SK-N-MC (cell line): Measurements from ENCODE around the gene KLK2.

Source experiments
- DNase-seq: peaks from one replicate; pipeline ENCODE4 v3.0.0-alpha.2; 2011; ENCODE audit warnings: low read depth, low spot score
- H3K27ac ChIP-seq: fragments of 200-600 bp; sonication (generic); 2 replicates; pipeline ENCODE4 v1.5.1; 2016; ENCODE audit warnings: mixed run types
- H3K36me3 ChIP-seq: fragments of 200-600 bp; sonication (generic); 2 replicates; pipeline ENCODE4 v1.6.1; 2017; ENCODE audit warnings: antibody characterized with exemption, low read length, mixed read lengths; ENCODE audit not compliant: insufficient read depth
- H3K4me3 ChIP-seq: fragments of 200-600 bp; sonication (generic); 2 replicates; pipeline ENCODE4 v1.5.1; 2016
- H3K9ac ChIP-seq: fragments of 200-600 bp; sonication (generic); 2 replicates; pipeline ENCODE4 v1.8.0; 2017; ENCODE audit warnings: mixed run types, mixed read lengths; ENCODE audit not compliant: insufficient read length
- H3K9me3 ChIP-seq: fragments of 200-600 bp; sonication (generic); 2 replicates; pipeline ENCODE4 v1.6.1; 2017; ENCODE audit warnings: low read depth, mild to moderate bottlenecking, antibody characterized with exemption, low read length, moderate library complexity, mixed read lengths
- EZH2 ChIP-seq: fragments of 200-600 bp; sonication (generic); IDR thresholded peaks from one replicate; pipeline ENCODE4 v1.6.1; 2017; ENCODE audit warnings: antibody characterized with exemption
- FOXP2 ChIP-seq: optimal IDR thresholded peaks from 2 replicates; pipeline ENCODE3; 2011; ENCODE audit warnings: mild to moderate bottlenecking, moderate library complexity; ENCODE audit not compliant: insufficient read depth; ENCODE audit errors: extremely low read length, control extremely low read depth
- POLR2AphosphoS5 ChIP-seq: IDR thresholded peaks from 2 replicates; pipeline ENCODE4 v1.6.1; 2012; ENCODE audit warnings: mild to moderate bottlenecking, low read depth, low read length, borderline replicate concordance

The KLK2 gene

DNA sequence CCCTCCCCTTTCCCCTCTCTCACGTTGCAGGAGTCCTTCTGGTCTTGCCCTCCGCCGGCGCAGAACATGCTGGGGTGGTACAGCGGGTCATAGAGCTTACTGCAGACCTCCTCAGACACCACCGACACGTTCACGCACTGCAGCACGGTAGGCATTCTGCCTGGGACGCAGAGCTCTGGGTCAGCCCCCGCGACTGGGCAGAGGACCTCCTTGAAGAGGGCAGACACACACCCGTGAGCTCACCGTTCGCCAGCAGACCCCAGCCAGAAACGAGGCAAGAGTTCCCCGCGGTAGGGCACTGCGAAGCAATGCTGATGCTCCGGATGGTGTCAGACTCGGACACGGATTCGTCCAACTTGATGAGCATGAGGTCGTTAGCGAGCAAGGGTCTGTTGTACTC lies 35.1 kb downstream of the KLK2 start:
- Histone ChIP-seq H3K9me3 (no peaks in the 10 kb centered on the region), H3K4me3 (no peak overlapping the region), H3K9ac (no peak overlapping the region), H3K27ac (no peak overlapping the region), H3K36me3 (no peaks in the 10 kb centered on the region)
- no peak for DNase-seq
- no peak for TF ChIP-seq EZH2
- no peak for TF ChIP-seq POLR2AphosphoS5
- TF ChIP-seq FOXP2, result no peak

DNA sequence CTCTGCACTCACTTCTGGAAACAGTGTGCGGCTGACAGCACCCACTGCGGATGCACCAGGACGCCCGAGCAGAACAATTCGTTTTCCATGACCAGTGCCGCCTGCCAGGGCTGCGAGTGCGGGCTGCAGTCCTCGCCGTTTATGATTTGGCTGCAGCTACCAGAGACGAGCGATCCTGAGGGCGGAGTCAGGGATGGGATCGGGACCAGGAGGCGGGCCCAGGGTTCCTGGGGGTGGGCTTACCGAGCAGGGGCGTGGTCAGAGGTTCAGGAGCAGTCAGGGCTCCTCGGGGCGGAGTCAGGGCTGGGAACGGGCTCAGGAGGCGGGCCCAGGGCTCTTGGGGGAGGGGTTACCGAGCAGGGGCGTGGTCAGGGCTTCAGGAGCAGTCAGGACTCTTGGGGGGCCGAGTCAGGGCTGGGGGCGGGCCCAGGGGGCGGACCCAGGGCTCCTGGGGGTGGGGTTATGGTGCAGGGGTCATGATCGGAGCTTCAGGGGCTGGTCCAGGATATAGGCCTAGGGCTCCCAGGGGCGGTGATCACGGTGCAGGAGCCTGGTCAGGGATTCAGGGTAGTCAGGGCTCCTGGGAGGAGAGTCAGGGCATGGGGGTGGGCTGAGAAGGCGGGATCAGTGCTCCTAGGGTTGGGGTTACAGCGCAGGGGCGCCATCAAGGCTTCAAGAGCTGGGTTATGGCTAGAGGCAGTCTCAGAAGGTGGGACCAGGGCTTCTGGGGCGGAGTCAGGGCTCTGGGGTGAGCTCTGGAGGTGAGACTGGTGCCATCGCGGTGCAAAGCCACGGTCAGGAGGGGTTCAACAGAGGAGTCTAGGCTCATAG lies 36.2 kb downstream of the KLK2 start:
- no peak overlapping the region for H3K9ac ChIP-seq

DNA sequence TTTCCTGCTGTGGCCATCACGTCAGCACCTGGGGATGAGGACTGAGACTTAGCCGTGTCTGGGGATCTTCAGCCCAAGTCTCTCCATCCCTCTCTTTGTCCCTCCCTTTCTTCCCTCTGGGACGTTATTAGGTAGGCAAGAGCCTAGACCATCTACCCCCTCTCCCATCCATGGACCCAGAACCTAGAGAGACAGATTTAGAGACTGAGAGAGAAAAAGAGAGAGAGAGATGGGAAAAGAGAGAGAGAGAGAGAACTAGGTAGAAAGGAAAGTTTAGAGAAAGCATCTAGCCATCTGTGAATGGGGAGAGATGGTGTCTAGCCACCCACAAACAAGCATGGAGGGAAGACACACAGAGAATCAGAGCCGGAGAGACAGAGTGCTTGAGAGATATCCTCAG lies 37.5 kb downstream of the KLK2 start:
- no peak overlapping the region for H3K27ac ChIP-seq
- TF ChIP-seq POLR2AphosphoS5 (no peak), EZH2 (no peak), FOXP2 (no peak)
- H3K36me3 ChIP-seq, result no peaks in the 10 kb centered on the region

More for the DNA sequence above, 36.2 kb downstream of the KLK2 start:
- H3K4me3 ChIP-seq, result peak overlapping the region; percentile 55
- TF ChIP-seq FOXP2 (no peak), POLR2AphosphoS5 (no peak), EZH2 (no peak)
- H3K9me3 ChIP-seq, result no peaks in the 10 kb centered on the region
- DNase-seq, result no peak
- H3K36me3 ChIP-seq, result no peaks in the 10 kb centered on the region
- no peak overlapping the region for H3K27ac ChIP-seq

DNA sequence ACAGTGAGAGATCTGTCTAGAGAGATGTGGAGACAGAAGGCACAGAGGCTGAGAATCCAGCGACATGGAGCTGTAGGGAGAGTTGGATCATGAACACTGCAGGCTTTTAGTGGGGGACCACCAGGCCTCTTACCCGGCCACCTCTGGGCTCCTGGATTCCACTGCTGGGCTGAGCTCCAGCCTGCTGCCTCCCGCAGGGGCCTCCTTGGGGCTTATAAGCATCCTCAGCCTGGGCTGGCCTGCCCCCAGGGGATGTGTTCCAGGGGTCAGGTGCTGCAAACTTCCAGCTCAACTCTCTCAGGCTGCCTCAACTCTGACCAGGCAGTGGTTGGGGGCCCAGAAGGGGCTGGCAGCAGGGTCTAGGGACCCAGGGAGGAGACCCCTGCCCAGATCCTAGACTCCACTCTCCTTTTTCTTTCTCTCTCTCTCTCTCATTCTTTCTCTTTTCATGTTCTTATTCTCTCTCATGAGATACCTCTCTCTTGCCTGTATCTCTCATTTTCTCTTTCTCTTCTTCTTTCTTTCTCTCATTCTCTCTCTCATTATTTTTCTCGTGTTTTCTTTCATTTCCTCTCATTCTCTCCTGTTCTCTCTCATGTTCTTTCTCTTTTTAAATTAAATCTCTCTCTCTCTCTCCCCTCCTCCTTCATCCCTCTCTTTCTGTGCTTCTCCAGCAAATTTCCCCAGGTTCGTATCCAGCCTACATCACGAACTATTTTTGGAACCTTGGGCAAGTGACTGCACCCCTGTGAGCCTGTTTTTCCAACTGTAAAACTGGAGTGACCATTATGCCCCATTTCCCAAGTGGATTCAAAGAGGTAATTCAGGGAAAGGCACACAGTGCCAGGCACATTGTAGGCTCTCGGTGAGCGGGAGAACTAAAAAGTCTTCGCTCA lies 38.2 kb downstream of the KLK2 start, which contains the start of gene KLK4:
KLK4 (minus strand) TSS at position 190 of the 896 bp plus-strand sequence. CDS start 657 bp downstream, outside the sequence.
- DNase-seq, result no peak
- H3K36me3 ChIP-seq, result no peaks in the 10 kb centered on the region
- no peak for TF ChIP-seq FOXP2
- TF ChIP-seq POLR2AphosphoS5, result no peak
- TF ChIP-seq EZH2, result no peak
- no peak within 1 kb of the TSS for H3K9ac ChIP-seq
- no peak within 1 kb of the TSS for H3K4me3 ChIP-seq
- H3K9me3 ChIP-seq, result no peaks in the 10 kb centered on the region
- no peak within 1 kb of the TSS for H3K27ac ChIP-seq

More for the DNA sequence above, 37.5 kb downstream of the KLK2 start:
- Histone ChIP-seq H3K9me3 (no peaks in the 10 kb centered on the region), H3K9ac (no peak overlapping the region), H3K4me3 (no peak overlapping the region)
- DNase-seq, result no peak

DNA sequence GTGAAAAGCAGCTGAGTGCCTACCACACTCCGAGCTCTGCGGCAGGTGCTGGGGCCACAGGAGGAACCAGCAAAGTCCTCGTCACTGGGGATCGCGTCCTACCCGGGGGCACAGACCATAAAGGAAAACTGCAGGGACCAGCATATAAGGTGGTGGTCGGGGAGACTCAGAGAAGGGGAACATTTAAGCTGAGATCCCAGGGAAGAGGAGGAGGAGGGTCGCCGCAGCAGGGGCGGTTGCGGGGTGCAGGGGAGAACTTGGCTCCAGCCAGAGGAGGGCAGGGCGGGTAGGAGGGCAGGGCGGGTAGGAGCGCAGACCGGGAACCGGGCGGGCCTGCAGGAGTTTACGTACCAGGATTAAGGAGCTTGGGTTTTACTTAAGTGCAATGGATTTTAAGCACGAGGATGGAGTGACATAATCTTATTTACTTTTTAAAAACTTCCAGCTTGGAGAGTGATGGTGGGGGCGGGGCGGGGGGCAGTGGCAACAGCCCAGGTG lies 38.9 kb downstream of the KLK2 start:
- Histone ChIP-seq H3K9ac (no peak overlapping the region), H3K36me3 (no peaks in the 10 kb centered on the region), H3K4me3 (no peak overlapping the region), H3K9me3 (no peaks in the 10 kb centered on the region), H3K27ac (no peak overlapping the region)
- TF ChIP-seq FOXP2, result no peak
- no peak for DNase-seq

DNA sequence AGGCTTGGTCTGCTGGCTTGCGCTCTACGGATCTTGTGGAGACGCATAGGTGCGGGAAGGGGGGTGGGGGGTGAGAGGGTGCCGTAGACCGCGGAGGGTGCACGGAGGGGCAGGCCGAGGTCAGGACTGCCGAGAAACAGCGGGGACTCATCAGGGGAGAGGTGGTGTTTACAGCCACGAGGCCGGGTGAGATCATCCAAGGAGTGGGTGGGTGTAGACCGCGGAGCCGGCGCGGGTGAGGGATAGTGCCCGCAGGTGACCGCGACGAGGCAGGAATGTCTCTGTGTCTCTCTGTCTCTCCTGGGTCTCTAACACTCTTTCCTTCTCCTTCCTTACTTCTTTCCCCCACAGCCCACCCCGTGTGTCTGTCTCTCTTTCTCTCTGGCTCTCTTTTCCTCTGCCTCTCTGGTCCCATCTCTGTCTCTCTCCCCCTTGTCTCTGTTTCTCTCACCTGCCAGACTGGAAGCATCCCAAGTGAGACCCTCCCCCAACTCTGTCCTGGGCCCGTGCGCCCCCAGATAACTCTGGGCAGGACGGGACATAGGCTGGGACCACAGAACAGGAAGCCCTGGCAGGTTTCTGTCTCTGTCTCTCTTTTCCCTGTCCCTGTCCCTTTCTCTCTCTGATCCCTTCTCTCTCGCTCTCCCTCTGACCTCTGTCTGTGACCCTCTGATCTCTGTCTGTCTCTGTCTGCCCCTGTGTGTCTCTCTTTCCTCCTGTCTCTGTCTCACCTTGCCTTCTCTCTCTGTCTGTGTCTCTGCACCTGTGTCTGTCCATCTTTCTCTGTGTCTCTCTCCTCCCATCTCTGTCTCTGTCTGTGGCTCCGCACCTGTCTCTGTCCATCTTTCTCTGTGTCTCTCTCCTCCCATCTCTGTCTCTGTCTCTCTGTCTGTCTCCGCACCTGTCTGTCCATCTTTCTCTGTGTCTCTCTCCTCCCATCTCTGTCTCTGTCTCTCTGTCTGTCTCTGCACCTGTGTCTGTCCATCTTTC lies 39.8 kb downstream of the KLK2 start:
- no peak for DNase-seq
- H3K36me3 ChIP-seq, result no peaks in the 10 kb centered on the region
- H3K9me3 ChIP-seq, result no peaks in the 10 kb centered on the region
- no peak overlapping the region for H3K27ac ChIP-seq
- H3K4me3 ChIP-seq, result no peak overlapping the region
- H3K9ac ChIP-seq, result no peak overlapping the region
- TF ChIP-seq FOXP2, result no peak
- no peak for TF ChIP-seq EZH2
- no peak for TF ChIP-seq POLR2AphosphoS5

DNA sequence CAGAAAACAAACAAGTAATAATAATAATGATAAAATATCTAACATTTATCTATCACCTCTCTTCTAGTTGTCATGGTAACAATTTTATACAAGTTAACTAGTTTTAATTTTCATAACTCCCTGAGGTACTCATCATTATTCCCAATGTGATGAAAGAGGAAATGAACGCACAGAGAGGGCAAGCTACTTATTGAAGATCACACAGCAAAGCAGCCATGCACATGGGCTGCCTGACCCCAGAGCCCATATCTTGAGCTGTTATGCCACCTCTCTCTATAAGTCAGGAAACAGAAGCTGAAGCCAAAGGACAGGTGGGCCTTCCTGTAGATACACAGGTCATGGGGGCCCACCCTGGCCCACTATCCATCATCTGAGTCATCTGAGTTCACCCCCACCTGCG lies 42.8 kb downstream of the KLK2 start:
- H3K4me3 ChIP-seq, result no peak overlapping the region
- no peaks in the 10 kb centered on the region for H3K9me3 ChIP-seq
- no peak overlapping the region for H3K9ac ChIP-seq
- no peaks in the 10 kb centered on the region for H3K36me3 ChIP-seq
- no peak overlapping the region for H3K27ac ChIP-seq
- DNase-seq, result no peak
- TF ChIP-seq FOXP2 (no peak), POLR2AphosphoS5 (no peak), EZH2 (no peak)
